ENCODE measurements around the gene ZNF480.
"Not testable (repeated sequence)": the region's sequence is repeated elsewhere in the genome, so short reads cannot be mapped to it uniquely, and the experiment has no call there.

The ZNF480 gene

GRCh38 chr19:52296773-52297600 lies at the start of gene ZNF480:
TSS of gene ZNF480 (plus strand) at chr19:52297169. CDS start at chr19:52300413, 3,244 bp downstream.
- peaks cover 6% of the 10 kb centered on the region for H3K4me1 ChIP-seq (ENCODE audit: control insufficient read depth, insufficient read depth, low read length)
- H3K9ac ChIP-seq (ENCODE audit: low read length), result peak within 1 kb of the TSS; percentile 85
- H3K27me3 ChIP-seq (ENCODE audit: control insufficient read depth, insufficient read depth, low read length), result no peaks in the 10 kb centered on the region
- peaks cover 19% of the 10 kb centered on the region for H3K36me3 ChIP-seq (ENCODE audit: control insufficient read depth, insufficient read depth, low read length)
- peak within 1 kb of the TSS; percentile 89 for H3K4me3 ChIP-seq (ENCODE audit: low read length)
- H3K27ac ChIP-seq (ENCODE audit: low read depth, low read length), result peak within 1 kb of the TSS; percentile 87

- peaks cover 3% of the 10 kb centered on the region for H3K27me3 ChIP-seq (ENCODE audit: control insufficient read depth, insufficient read depth, low read length)
- H3K27ac ChIP-seq (ENCODE audit: low read depth, low read length), result no peak overlapping the region
- H3K4me1 ChIP-seq (ENCODE audit: control insufficient read depth, insufficient read depth, low read length), result no peaks in the 10 kb centered on the region
- H3K36me3 ChIP-seq (ENCODE audit: control insufficient read depth, insufficient read depth, low read length), result no peaks in the 10 kb centered on the region
- H3K4me3 ChIP-seq (ENCODE audit: low read length), result no peak overlapping the region
- H3K9ac ChIP-seq (ENCODE audit: low read length), result no peak overlapping the region
These were observed 48.7 kb upstream of the ZNF480 start for GRCh38 chr19:52248241-52248640.

- H3K27ac ChIP-seq (ENCODE audit: low read depth, low read length), result no peak overlapping the region
- H3K4me3 ChIP-seq (ENCODE audit: low read length), result no peak overlapping the region
- no peaks in the 10 kb centered on the region for H3K4me1 ChIP-seq (ENCODE audit: control insufficient read depth, insufficient read depth, low read length)
- H3K27me3 ChIP-seq (ENCODE audit: control insufficient read depth, insufficient read depth, low read length), result no peaks in the 10 kb centered on the region
- H3K9ac ChIP-seq (ENCODE audit: low read length), result no peak overlapping the region
- no peaks in the 10 kb centered on the region for H3K36me3 ChIP-seq (ENCODE audit: control insufficient read depth, insufficient read depth, low read length)
These were observed 38.5 kb upstream of the ZNF480 start for GRCh38 chr19:52258426-52258825.

- H3K4me1 ChIP-seq (ENCODE audit: control insufficient read depth, insufficient read depth, low read length); H3K4me3 ChIP-seq (ENCODE audit: low read length); H3K27ac ChIP-seq (ENCODE audit: low read depth, low read length); H3K27me3 ChIP-seq (ENCODE audit: control insufficient read depth, insufficient read depth, low read length); H3K9ac ChIP-seq (ENCODE audit: low read length); H3K36me3 ChIP-seq (ENCODE audit: control insufficient read depth, insufficient read depth, low read length): not testable (repeated sequence)
These were observed 31.4 kb upstream of the ZNF480 start for GRCh38 chr19:52265556-52265955.

- Histone ChIP-seq H3K27me3 (ENCODE audit: control insufficient read depth, insufficient read depth, low read length) (no peaks in the 10 kb centered on the region), H3K4me1 (ENCODE audit: control insufficient read depth, insufficient read depth, low read length) (peaks cover 6% of the 10 kb centered on the region), H3K27ac (ENCODE audit: low read depth, low read length) (peak within 1 kb of the TSS; percentile 83), H3K4me3 (ENCODE audit: low read length) (peak within 1 kb of the TSS; percentile 71), H3K36me3 (ENCODE audit: control insufficient read depth, insufficient read depth, low read length) (peaks cover 10% of the 10 kb centered on the region), H3K9ac (ENCODE audit: low read length) (peak within 1 kb of the TSS; percentile 71)
These were observed 27.4 kb upstream of the ZNF480 start, which contains the start of gene ZNF766 for GRCh38 chr19:52269338-52270261. TSS of gene ZNF766 (plus strand) at chr19:52269587. CDS start at chr19:52269614, 27 bp downstream.

GRCh38 chr19:52270266-52270885 lies 26.6 kb upstream of the ZNF480 start:
- H3K9ac ChIP-seq (ENCODE audit: low read length), result peak overlapping the region; percentile 71
- H3K4me3 ChIP-seq (ENCODE audit: low read length), result peak overlapping the region; percentile 71
- peaks cover 6% of the 10 kb centered on the region for H3K4me1 ChIP-seq (ENCODE audit: control insufficient read depth, insufficient read depth, low read length)
- H3K27ac ChIP-seq (ENCODE audit: low read depth, low read length), result peak overlapping the region; percentile 83
- peaks cover 10% of the 10 kb centered on the region for H3K36me3 ChIP-seq (ENCODE audit: control insufficient read depth, insufficient read depth, low read length)
- H3K27me3 ChIP-seq (ENCODE audit: control insufficient read depth, insufficient read depth, low read length), result no peaks in the 10 kb centered on the region

- peaks cover 10% of the 10 kb centered on the region for H3K36me3 ChIP-seq (ENCODE audit: control insufficient read depth, insufficient read depth, low read length)
- no peak overlapping the region for H3K27ac ChIP-seq (ENCODE audit: low read depth, low read length)
- no peak overlapping the region for H3K9ac ChIP-seq (ENCODE audit: low read length)
- peaks cover 6% of the 10 kb centered on the region for H3K4me1 ChIP-seq (ENCODE audit: control insufficient read depth, insufficient read depth, low read length)
- no peak overlapping the region for H3K4me3 ChIP-seq (ENCODE audit: low read length)
- H3K27me3 ChIP-seq (ENCODE audit: control insufficient read depth, insufficient read depth, low read length), result no peaks in the 10 kb centered on the region
These were observed 23.7 kb upstream of the ZNF480 start for GRCh38 chr19:52273301-52273700.

GRCh38 chr19:52274191-52274590 lies 22.8 kb upstream of the ZNF480 start:
- peaks cover 3% of the 10 kb centered on the region for H3K4me1 ChIP-seq (ENCODE audit: control insufficient read depth, insufficient read depth, low read length)
- no peak overlapping the region for H3K9ac ChIP-seq (ENCODE audit: low read length)
- no peak overlapping the region for H3K4me3 ChIP-seq (ENCODE audit: low read length)
- no peaks in the 10 kb centered on the region for H3K27me3 ChIP-seq (ENCODE audit: control insufficient read depth, insufficient read depth, low read length)
- no peak overlapping the region for H3K27ac ChIP-seq (ENCODE audit: low read depth, low read length)
- H3K36me3 ChIP-seq (ENCODE audit: control insufficient read depth, insufficient read depth, low read length), result peaks cover 10% of the 10 kb centered on the region

- Histone ChIP-seq H3K27ac (ENCODE audit: low read depth, low read length) (no peak overlapping the region), H3K4me1 (ENCODE audit: control insufficient read depth, insufficient read depth, low read length) (no peaks in the 10 kb centered on the region), H3K36me3 (ENCODE audit: control insufficient read depth, insufficient read depth, low read length) (peaks cover 7% of the 10 kb centered on the region)
These were observed 21.0 kb upstream of the ZNF480 start for GRCh38 chr19:52275988-52276387.

GRCh38 chr19:52277471-52277870 lies 19.5 kb upstream of the ZNF480 start:
- Histone ChIP-seq H3K4me1 (ENCODE audit: control insufficient read depth, insufficient read depth, low read length) (no peaks in the 10 kb centered on the region), H3K36me3 (ENCODE audit: control insufficient read depth, insufficient read depth, low read length) (peaks cover 7% of the 10 kb centered on the region), H3K9ac (ENCODE audit: low read length) (no peak overlapping the region), H3K27ac (ENCODE audit: low read depth, low read length) (no peak overlapping the region), H3K27me3 (ENCODE audit: control insufficient read depth, insufficient read depth, low read length) (no peaks in the 10 kb centered on the region), H3K4me3 (ENCODE audit: low read length) (no peak overlapping the region)

More at GRCh38 chr19:52275988-52276387, 21.0 kb upstream of the ZNF480 start:
- Histone ChIP-seq H3K4me3 (ENCODE audit: low read length) (no peak overlapping the region), H3K27me3 (ENCODE audit: control insufficient read depth, insufficient read depth, low read length) (no peaks in the 10 kb centered on the region), H3K9ac (ENCODE audit: low read length) (no peak overlapping the region)

GRCh38 chr19:52286256-52286655 lies 10.7 kb upstream of the ZNF480 start:
- no peak overlapping the region for H3K4me3 ChIP-seq (ENCODE audit: low read length)
- no peaks in the 10 kb centered on the region for H3K4me1 ChIP-seq (ENCODE audit: control insufficient read depth, insufficient read depth, low read length)
- H3K27ac ChIP-seq (ENCODE audit: low read depth, low read length), result no peak overlapping the region
- peaks cover 33% of the 10 kb centered on the region for H3K36me3 ChIP-seq (ENCODE audit: control insufficient read depth, insufficient read depth, low read length)
- no peak overlapping the region for H3K9ac ChIP-seq (ENCODE audit: low read length)
- H3K27me3 ChIP-seq (ENCODE audit: control insufficient read depth, insufficient read depth, low read length), result no peaks in the 10 kb centered on the region

GRCh38 chr19:52291781-52292180 lies 5.2 kb upstream of the ZNF480 start:
- H3K9ac ChIP-seq (ENCODE audit: low read length), result no peak overlapping the region
- peaks cover 3% of the 10 kb centered on the region for H3K4me1 ChIP-seq (ENCODE audit: control insufficient read depth, insufficient read depth, low read length)
- peaks cover 8% of the 10 kb centered on the region for H3K36me3 ChIP-seq (ENCODE audit: control insufficient read depth, insufficient read depth, low read length)
- H3K27me3 ChIP-seq (ENCODE audit: control insufficient read depth, insufficient read depth, low read length), result no peaks in the 10 kb centered on the region
- H3K27ac ChIP-seq (ENCODE audit: low read depth, low read length), result no peak overlapping the region
- no peak overlapping the region for H3K4me3 ChIP-seq (ENCODE audit: low read length)

All from rectal smooth muscle tissue (tissue), 1 donor.